OCI-M2 (cell line): ENCODE measurements around the gene LPIN2.
"Not testable (repeated sequence)": the region's sequence is repeated elsewhere in the genome, so short reads cannot be mapped to it uniquely, and the experiment has no call there.

Experiments
- DNase-seq: peaks from one replicate; lab custom pipeline; 2025; ENCODE audit not compliant: unreplicated experiment; lab: John Stamatoyannopoulos, UW

LPIN2 gene

GRCh38 chr18:3008541-3008940 lies 4.4 kb downstream of the LPIN2 start:
- DNase-seq: no peak

GRCh38 chr18:3007491-3007890 lies 5.5 kb downstream of the LPIN2 start:
- DNase-seq: no peak

GRCh38 chr18:3005462-3005861 lies 7.5 kb downstream of the LPIN2 start:
- DNase-seq: no peak

GRCh38 chr18:3003766-3004165 lies 9.2 kb downstream of the LPIN2 start:
- DNase-seq: not testable (repeated sequence)

GRCh38 chr18:3002732-3003131 lies 10.2 kb downstream of the LPIN2 start:
- DNase-seq: no peak

- DNase-seq: no peak
Observed at GRCh38 chr18:2998644-2999043, 14.3 kb downstream of the LPIN2 start.

GRCh38 chr18:2997846-2998564 lies 14.9 kb downstream of the LPIN2 start:
- DNase-seq: no peak

GRCh38 chr18:2997429-2997828 lies 15.5 kb downstream of the LPIN2 start:
- no peak for DNase-seq

GRCh38 chr18:2994603-2995432 lies 18.1 kb downstream of the LPIN2 start:
- DNase-seq: peak; percentile 68

- DNase-seq: no peak
Observed at GRCh38 chr18:2994020-2994589, 18.8 kb downstream of the LPIN2 start.

GRCh38 chr18:2992995-2993877 lies 19.7 kb downstream of the LPIN2 start:
- DNase-seq: no peak

GRCh38 chr18:2990956-2991640 lies 21.8 kb downstream of the LPIN2 start:
- no peak for DNase-seq

GRCh38 chr18:2987876-2988790 lies 24.8 kb downstream of the LPIN2 start:
- no peak for DNase-seq

GRCh38 chr18:2986150-2986865 lies 26.6 kb downstream of the LPIN2 start:
- no peak for DNase-seq

GRCh38 chr18:2985628-2986027 lies 27.3 kb downstream of the LPIN2 start:
- no peak for DNase-seq

- no peak for DNase-seq
Observed at GRCh38 chr18:2984703-2985261, 28.2 kb downstream of the LPIN2 start.

GRCh38 chr18:2984091-2984490 lies 28.9 kb downstream of the LPIN2 start:
- no peak for DNase-seq

- DNase-seq: no peak
Observed at GRCh38 chr18:2983296-2983695, 29.6 kb downstream of the LPIN2 start.
